HG03575 (cell line): ENCODE data around the gene PIP5K1B.

Experiments
- ATAC-seq: cut with Tn5 transposase; IDR thresholded peaks from one replicate; pipeline ENCODE4 v1.9.1; 2021; ENCODE audit not compliant: unreplicated experiment, insufficient number of reproducible peaks, low FRiP score; ENCODE audit errors: extremely low read depth

Gene PIP5K1B

GRCh38 chr9:68793605-68794343 lies 88.7 kb downstream of the PIP5K1B start:
- peak; percentile 68 for ATAC-seq

DNA sequence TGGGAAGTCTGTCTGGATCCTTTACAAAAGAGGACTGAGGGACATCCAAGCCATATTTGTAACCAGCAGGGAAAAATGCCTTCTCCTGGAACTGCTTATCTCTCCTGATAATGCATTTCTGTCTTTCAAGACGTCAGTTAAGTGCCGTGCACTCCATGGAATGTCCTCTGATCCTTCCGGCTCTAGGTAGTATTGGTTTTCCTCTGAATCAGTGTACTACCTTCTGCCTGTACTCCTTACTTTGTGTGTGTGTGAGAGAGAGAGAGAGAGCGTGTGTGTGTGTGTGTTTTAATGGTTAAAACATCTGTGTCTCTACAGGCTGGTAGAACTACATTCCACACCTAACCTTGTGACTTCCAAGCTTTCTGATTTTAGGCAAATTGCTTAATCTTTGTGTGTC lies 89.9 kb downstream of the PIP5K1B start:
- no peak for ATAC-seq

DNA sequence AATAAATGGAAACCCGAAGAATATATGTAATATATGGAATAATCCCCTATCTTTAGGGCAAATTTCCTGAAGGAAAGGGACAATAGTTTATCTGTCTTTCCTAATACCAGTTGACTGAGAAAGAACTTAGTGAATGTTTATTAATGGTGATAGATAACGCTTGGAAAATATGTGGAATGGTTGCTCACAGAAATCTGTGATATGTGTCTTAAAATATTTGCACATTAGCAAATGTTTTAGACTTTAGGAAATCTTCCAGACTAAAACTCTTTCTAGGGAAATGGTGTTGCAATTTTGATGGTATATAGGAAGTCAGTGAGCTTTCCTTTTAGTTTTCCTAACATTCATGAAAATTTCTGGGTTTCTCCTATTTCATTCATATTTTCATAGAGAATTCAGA lies 90.4 kb downstream of the PIP5K1B start:
- ATAC-seq, result no peak

DNA sequence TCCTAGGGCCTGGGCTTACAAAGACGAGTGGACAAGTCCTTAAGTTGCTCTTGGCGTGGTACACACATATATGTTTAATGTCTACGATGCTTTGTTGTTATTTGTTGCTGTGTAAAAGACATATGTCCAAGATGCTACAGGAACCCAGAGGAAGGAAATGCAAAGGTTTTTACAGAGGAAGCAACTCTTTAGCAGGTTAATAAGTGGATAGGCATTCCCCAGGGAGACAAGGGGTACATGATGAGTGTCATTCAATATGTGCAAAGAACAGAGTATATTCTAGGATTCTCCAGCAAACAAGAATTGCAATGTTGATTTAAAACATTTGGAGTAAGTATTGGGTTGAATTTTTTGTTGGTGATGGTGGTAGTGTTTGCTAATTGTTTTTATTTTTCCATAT lies 92.1 kb downstream of the PIP5K1B start:
- no peak for ATAC-seq

- no peak for ATAC-seq
Measured at GRCh38 chr9:68798423-68798822, 93.4 kb downstream of the PIP5K1B start.

DNA sequence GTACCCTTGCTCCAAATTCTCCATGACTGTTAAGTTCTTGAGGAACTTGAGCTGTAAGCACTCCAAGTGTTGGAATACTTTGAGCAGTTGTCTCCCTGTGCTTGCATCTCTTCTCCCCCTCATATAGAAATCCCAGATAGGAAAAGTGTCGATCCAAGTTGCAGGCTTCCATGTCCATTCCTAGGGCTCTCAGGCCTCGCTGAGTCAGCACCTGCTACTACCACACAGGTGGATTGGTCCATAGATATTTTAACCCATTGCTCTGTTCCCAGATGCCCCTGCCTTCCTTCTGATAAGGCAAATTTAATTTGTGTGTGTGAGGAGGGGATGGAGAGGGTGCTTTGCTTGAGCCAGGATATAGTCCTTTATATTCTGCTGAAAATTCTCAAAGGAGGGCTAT lies 95.8 kb downstream of the PIP5K1B start:
- ATAC-seq, result no peak

- ATAC-seq, result peak; percentile 88
Measured at GRCh38 chr9:68802525-68803015, 97.5 kb downstream of the PIP5K1B start.

DNA sequence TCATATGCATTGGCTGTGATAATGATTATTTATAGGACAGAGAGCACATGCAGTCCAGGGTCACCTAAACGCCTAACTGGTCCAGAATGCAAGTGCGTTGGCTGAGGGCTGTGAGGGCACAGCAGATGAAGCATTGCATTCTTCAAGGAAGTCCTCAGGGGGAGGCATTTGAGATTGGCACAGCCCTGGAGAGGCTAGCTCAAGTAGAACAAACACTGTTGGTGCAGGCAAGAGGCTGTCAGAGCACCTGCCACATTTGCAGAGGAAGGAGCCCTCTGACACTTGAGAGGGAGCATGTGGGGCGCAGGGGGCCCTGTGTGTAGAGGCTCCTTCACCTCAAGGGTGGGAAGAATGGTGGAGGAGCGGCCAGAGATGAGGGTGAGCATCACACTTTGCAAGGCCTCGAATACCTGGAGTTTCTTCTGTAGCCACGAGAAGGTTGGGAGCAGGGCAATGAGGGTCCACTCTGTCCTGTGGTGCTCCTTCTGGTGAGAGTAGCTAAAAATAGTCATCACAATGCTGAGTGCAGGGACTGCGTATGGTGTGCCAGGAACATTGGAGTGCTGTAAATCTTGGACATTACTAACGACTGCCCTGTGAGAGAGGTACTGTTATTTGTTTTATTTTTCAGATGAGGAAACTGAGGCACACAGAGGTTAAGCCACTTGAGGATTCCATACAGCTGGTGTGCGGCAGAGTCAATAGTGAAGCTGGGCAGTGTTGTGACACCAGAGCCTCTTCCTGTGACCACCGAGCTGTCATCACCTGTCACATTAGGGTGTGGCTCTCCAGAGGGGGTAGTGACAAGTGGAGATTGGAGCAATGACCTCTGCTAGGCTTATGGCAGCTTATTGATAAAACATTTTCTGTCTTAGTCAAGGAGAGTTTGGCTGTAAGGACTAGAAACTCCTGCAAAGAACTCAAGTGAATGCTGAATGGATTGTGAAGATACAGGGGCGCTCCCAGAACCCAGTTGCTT lies 100.2 kb downstream of the PIP5K1B start:
- no peak for ATAC-seq

- no peak for ATAC-seq
Measured at GRCh38 chr9:68805890-68806517, 101.0 kb downstream of the PIP5K1B start.

GRCh38 chr9:68808338-68808890 lies 103.4 kb downstream of the PIP5K1B start:
- ATAC-seq, result no peak

GRCh38 chr9:68817079-68817875 lies 112.2 kb downstream of the PIP5K1B start:
- no peak for ATAC-seq

DNA sequence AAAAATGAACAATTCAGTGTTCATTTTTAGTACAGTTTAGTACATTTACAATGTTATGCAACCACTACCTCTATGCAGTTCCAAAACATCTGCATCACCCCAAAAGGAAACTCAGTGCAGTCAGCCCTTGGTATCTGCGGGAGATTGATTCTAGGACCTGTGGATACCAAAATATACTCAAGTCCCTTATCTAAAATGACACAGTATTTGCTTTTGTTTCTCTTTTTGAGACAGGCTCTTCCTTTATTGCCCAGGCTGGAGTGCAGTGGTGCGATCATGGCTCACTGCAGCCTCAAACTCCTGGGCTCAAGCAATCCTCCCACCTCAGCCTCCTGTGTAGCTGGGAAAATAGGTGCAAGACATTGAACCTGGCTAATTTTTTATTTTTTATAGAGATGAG lies 114.0 kb downstream of the PIP5K1B start:
- ATAC-seq, result no peak

GRCh38 chr9:68821911-68822310 lies 116.9 kb downstream of the PIP5K1B start:
- no peak for ATAC-seq

DNA sequence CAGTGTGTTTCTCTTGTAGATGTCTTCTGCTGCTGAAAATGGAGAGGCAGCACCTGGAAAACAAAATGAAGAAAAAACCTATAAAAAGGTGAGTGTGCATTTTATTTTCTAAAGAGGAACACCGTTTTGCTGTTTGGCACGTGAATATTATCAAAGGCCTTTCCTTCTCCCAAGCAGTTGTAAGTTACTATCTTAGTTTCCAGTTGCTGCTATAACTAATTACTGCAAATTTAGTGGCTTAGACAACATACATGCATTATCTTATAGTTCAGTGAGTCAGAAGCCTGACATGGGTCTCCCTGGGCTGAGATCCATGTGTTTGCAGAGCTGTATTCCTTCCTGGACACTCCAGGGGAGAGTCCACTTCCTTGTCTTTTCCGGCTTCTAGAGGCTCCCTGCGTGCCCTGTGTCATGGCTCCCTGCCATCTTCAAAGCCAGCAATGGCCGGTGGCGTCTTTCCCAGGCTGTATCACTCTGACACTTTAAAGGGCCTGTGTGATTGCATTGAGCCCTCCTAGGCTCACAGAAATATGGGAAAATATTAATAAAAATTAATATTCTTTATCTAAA lies 117.6 kb downstream of the PIP5K1B start:
- no peak for ATAC-seq

DNA sequence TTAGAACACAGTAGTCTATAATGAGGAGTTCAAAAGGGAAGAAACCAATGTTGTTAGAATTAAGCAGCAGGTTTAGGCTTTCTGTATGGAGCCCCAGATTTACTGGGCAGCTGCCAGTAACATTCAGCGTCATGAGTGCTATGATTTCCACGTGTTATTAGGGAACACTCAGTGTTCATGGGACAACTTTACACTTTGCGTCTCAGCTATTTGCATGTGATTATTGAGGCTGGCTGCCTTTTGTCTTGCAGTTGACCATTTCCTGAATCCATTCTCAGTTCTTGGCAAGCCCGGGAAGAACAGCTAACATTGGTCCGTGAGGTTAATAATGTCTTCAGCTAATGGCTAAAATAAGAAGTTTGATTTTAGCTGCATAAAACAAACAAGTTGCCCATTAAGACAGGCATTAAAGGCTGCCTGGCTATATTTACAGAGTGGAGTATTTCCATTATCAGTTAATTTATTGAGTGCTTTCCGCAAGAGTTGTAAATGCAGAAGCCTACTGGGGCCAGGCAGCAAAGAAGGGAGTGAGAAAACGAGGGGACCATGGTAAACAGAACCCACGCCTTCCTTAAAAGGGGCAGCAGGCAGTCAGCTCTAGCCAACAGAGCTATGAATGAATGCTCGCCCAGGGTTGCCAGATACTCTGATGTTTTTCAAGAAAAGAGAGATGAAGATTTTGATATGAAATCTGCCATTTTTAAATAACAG lies 120.9 kb downstream of the PIP5K1B start:
- no peak for ATAC-seq

GRCh38 chr9:68827837-68828744 lies 123.1 kb downstream of the PIP5K1B start:
- ATAC-seq, result no peak

DNA sequence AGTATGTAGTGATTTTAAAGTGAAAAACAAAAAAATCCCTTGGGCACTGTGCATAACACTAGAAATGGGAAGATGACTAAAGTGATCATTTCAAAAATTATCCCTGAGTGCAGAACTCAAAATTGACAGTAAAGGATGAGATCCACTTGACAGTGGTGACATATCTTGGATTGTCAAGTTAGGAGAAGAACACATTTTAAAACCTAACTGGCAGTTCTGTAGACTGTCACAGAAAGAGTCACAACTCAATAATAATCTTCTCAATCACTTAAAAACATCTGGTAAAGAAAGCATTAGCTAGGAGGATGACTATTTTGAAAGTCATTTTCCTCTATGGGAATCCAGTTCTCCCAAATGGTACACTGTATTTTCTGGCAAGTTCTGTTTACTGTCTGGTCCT lies 127.1 kb downstream of the PIP5K1B start:
- no peak for ATAC-seq
